Inflammatory macrophage (primary cell): ENCODE data around the gene AMFR.

Experiments used
- DNase-seq, 2 donors: peaks; one replicate each; pipeline ENCODE4 v3.0.0-alpha.2; 2020 to 2022

Gene AMFR

GRCh38 chr16:56346131-56346890 lies 79.0 kb downstream of the AMFR start:
- DNase-seq, result no peak

- no peak for DNase-seq
These were observed 79.8 kb downstream of the AMFR start for GRCh38 chr16:56345406-56346050.

- no peak for DNase-seq
These were observed 80.6 kb downstream of the AMFR start for GRCh38 chr16:56344518-56345405.

GRCh38 chr16:56343661-56344517 lies 81.5 kb downstream of the AMFR start:
- DNase-seq, result no peak

- no peak for DNase-seq
These were observed 83.5 kb downstream of the AMFR start for GRCh38 chr16:56341656-56342399.

GRCh38 chr16:56340864-56341365 lies 84.4 kb downstream of the AMFR start:
- no peak for DNase-seq

- DNase-seq, result no peak
These were observed 84.9 kb downstream of the AMFR start for GRCh38 chr16:56340416-56340815.

- no peak for DNase-seq
These were observed 85.7 kb downstream of the AMFR start for GRCh38 chr16:56339431-56340195.

- DNase-seq, result no peak
These were observed 86.6 kb downstream of the AMFR start for GRCh38 chr16:56338566-56339318.

- no peak for DNase-seq
These were observed 87.5 kb downstream of the AMFR start for GRCh38 chr16:56337858-56338325.

GRCh38 chr16:56337131-56337857 lies 88.1 kb downstream of the AMFR start:
- DNase-seq, result no peak

GRCh38 chr16:56336711-56337110 lies 88.6 kb downstream of the AMFR start:
- no peak for DNase-seq

GRCh38 chr16:56336071-56336688 lies 89.2 kb downstream of the AMFR start:
- DNase-seq, result no peak

GRCh38 chr16:56334761-56335160 lies 90.6 kb downstream of the AMFR start:
- DNase-seq, result no peak

GRCh38 chr16:56332464-56333079 lies 92.8 kb downstream of the AMFR start:
- DNase-seq, result peak in 1 of 2 donors; percentile 31

GRCh38 chr16:56331915-56332314 lies 93.4 kb downstream of the AMFR start:
- no peak for DNase-seq

- no peak for DNase-seq
These were observed 93.9 kb downstream of the AMFR start for GRCh38 chr16:56331399-56331798.

- DNase-seq, result no peak
These were observed 94.9 kb downstream of the AMFR start for GRCh38 chr16:56330476-56330875.
